GM20000 (cell line): ENCODE measurements around the gene USP47.

Source experiments
- DNase-seq: peaks from one replicate; pipeline ENCODE4 v3.0.0; 2012; ENCODE audit warnings: low spot score
- TF ChIP-seq, protein P1 (sequence below): IDR thresholded peaks from 2 replicates; pipeline ENCODE4 v1.5.1; 2012; ENCODE audit warnings: mild to moderate bottlenecking, control low read depth; ENCODE audit errors: extremely low read depth, missing control alignments

Gene USP47

DNA sequence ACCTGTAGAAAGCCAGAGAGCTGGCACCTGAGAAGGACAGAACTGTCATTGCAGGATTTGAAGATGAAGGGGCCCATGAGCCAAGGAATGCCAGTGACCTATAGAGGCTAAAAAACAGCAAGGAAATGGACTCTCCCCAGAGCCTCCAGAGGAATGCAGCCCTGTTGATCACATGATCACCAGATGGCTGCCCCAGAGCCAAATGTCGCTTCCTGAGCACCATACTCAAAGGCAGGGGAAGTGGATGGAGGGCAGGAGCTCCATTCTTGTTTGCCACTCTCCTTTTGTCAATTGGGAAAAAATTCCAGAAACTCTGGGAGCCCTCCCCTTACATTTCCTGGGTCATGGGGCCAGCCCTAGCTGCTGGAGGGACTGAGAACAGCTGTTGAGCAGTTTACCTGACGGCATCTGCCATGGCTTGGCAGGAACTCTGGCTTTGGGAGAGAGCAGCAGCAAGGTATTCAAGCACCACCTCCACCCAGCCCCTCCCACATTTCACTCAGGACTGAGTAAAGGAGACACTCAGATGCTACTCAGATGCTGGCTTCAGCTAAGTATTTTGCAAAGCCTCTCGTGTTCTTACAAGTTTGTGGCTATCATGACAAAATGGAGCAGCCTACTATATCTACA, 119.7 kb downstream of the USP47 start:
- TF ChIP-seq, protein P1, sequence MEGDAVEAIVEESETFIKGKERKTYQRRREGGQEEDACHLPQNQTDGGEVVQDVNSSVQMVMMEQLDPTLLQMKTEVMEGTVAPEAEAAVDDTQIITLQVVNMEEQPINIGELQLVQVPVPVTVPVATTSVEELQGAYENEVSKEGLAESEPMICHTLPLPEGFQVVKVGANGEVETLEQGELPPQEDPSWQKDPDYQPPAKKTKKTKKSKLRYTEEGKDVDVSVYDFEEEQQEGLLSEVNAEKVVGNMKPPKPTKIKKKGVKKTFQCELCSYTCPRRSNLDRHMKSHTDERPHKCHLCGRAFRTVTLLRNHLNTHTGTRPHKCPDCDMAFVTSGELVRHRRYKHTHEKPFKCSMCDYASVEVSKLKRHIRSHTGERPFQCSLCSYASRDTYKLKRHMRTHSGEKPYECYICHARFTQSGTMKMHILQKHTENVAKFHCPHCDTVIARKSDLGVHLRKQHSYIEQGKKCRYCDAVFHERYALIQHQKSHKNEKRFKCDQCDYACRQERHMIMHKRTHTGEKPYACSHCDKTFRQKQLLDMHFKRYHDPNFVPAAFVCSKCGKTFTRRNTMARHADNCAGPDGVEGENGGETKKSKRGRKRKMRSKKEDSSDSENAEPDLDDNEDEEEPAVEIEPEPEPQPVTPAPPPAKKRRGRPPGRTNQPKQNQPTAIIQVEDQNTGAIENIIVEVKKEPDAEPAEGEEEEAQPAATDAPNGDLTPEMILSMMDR = no peak
- no peak for DNase-seq

DNA sequence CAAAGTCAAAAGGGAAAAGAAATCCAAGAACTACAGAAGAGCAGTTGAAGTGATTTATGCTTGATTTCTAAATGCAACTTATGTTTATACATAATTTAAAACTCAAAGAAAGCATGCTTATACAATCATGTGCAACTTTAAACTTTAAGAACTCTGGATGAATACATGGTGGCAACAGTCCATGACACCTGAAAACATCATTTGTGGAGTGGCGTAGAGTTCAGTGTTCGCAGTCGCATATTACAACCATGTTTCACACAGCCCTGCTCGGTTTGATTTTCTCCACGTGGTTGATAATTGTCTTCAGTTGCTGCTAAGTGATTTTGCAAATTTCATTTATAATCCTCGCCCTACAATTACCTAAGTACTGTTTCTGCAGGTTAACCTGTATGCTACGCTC, 121.3 kb downstream of the USP47 start:
- TF ChIP-seq, protein P1 = no peak
- no peak for DNase-seq

DNA sequence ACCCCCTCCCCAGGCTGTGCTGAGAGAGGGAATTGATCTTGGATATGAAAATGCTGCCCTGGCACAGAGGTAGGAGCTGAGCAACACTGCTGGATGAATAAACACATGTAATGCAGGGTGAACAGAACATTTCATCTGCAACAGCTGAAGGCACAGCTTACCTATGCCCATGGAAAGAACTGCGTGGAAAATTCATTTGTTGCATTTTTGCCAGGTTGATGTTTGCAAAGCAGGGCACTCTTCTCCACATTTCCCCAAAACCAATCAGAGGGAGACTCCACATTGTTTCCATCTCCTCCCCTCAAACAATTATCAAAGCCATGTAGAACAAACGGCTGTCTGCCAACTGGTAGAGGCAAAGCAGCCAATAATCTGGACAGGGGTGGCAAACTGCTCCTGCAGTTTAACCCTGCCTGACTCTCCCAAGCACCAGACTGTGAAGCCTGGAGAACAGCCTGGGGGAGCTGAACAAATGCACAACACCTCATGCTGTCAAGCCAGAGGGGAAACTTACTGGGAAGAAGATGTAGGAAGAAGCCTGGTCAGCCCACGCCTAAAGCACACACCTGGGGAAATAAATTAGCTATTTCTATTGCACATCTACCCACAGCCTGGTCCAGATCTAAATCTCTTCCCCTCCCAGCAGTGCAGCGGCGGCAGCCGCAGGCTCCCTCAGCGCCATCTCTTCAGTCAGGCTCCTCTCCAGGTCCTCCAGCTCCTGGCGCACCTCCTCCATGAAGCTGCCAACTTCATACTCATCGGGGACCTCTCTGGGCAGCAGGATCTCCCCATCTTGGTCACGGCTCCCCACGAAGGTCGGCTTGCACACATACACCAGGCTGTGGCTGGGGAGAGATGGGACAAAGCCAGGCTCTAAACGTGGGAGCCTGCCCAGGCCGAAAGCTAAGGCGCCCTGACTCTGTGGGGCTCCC, 122.3 kb downstream of the USP47 start:
- TF ChIP-seq, protein P1 = no peak
- no peak for DNase-seq

DNA sequence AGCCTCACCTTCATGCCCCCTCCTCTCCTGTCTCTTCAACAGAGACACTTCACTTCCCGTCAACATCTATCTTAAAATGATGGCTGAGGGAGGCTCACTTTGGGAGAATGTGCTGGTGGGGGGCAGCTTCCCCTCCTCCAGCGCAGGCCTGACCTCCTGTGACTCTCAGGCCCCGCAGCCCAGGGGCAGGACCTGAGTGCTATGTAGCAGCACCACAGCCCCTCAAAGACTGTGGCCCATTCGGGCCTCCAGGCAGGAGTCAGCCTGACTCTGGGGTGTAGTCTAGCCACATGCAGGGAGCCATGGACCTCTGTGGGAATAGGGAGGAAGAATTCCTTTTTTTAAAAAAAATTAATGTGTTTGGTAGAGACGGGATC, 123.0 kb downstream of the USP47 start:
- DNase-seq = no peak
- TF ChIP-seq, protein P1 = no peak

DNA sequence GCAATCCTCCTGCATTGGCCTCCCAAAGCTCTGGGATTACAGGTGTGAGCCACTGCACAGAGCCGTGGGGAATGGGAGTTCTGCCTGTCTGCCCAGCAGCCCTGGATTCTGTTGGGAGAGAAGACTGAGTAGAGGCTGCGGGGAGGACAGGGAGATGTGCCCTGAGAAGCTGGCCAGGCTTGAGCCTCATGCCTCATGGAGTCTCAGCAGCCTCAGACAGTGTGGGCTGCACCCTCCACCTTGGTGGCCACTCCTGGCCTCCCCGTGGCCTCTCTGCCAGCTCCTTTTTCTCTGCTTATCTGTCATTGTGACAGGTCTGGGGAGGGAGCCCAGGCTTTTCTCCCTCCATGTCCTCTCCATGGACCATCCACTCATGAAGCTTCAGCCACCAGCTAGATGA, 123.4 kb downstream of the USP47 start:
- TF ChIP-seq, protein P1 = no peak
- DNase-seq = no peak

DNA sequence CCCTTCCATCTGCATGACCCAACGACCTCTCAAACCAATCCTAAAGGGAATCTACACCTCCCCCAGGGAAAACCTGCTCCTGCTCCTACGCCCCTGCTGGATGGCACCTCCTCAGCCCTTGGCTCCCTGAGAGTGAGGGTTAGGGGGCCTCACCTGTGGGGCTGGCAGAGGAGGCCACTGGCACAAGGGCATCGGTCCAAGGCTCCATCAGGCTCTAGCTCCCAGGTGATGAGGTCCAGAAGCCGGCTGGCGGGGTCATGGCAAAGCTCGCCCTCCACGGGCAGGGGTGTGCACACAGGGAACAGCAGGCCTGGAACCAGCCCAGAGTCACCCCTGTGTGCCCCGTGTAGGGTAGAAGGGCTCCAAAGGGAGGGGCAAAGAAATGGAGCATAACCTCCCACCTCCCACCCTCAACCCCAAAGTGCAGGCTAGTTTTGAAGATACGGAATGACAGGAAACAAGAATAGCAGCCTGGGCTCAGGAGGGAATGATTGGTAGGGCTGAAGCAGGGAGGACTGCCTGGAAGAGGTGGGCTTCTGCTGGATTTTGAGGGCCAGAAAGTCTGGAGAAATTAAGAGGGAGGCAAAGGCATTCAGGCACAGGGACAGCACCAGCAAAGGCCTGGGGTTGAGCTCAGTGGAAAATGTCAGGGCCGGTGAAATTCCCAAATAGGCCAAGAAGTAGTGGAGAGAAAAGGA, 124.0 kb downstream of the USP47 start:
- TF ChIP-seq, protein P1 = no peak
- DNase-seq = no peak

DNA sequence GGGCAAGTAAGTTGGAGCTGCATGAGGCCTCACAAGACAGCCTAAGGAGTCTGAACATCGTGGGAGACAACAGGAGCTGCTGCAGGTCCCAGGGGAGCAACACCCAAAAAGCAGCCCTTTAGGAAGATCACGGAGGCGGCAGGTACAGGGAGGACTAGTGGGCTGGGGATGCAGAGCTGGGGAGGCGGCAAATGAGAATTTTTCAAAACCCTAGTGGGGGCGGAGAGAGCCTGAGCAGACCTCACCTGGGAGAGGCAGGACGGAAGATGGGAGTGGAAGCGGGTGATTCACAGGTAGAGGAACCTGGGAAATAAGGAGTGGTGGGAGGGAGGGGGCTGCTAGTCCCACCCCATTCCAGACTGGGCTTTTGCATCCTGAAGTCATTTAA, 124.6 kb downstream of the USP47 start:
- no peak for DNase-seq
- TF ChIP-seq, protein P1 = no peak
